GM23338 (cell line): Measurements from ENCODE around the gene GDPD4. TPM values are rescaled to one million over a fixed set of nuclear protein-coding genes. Genes with fewer than 3 reads are reported as not detected.

Experiments
- ATAC-seq: fragments of 200-7000 bp; cut with Tn5 transposase; 3 replicates; pipeline ENCODE4 v1.9.1; 2020
- DNase-seq: peaks from one replicate; pipeline ENCODE4 v3.0.0-alpha.2; 2015; ENCODE audit warnings: low spot score
- H2AFZ ChIP-seq: fragments of 200-600 bp; sonication (generic); 2 replicates; pipeline ENCODE4 v1.8.0; 2016; ENCODE audit warnings: antibody characterized with exemption, mild to moderate bottlenecking, moderate library complexity
- H3F3A ChIP-seq: fragments of 200-600 bp; sonication (generic); replicated peaks from 2 replicates; pipeline ENCODE4 v1.8.0; 2017; ENCODE audit warnings: antibody characterized with exemption, mixed run types, low read depth
- H3K27ac ChIP-seq: fragments of 200-600 bp; sonication (generic); 2 replicates; pipeline ENCODE4 v1.6.1; 2016; ENCODE audit warnings: low read depth
- H3K27me3 ChIP-seq: fragments of 200-600 bp; sonication (generic); 2 replicates; pipeline ENCODE4 v1.8.0; 2016; ENCODE audit warnings: mild to moderate bottlenecking, mixed run types, moderate library complexity; ENCODE audit not compliant: insufficient read depth
- H3K36me3 ChIP-seq: fragments of 200-600 bp; sonication (generic); 2 replicates; pipeline ENCODE4 v1.8.0; 2016; ENCODE audit warnings: mild to moderate bottlenecking; ENCODE audit not compliant: insufficient read depth
- H3K4me1 ChIP-seq: fragments of 200-600 bp; sonication (generic); 2 replicates; pipeline ENCODE4 v1.8.0; 2016; ENCODE audit warnings: mild to moderate bottlenecking, moderate library complexity; ENCODE audit not compliant: insufficient read depth
- H3K4me2 ChIP-seq: fragments of 200-600 bp; sonication (generic); 2 replicates; pipeline ENCODE4 v1.7.1; 2017; ENCODE audit warnings: mixed run types
- H3K4me3 ChIP-seq: fragments of 200-600 bp; sonication (generic); 2 replicates; pipeline ENCODE4 v1.6.1; 2016; ENCODE audit warnings: mixed run types
- H3K79me2 ChIP-seq: fragments of 200-600 bp; sonication (generic); replicated peaks from 2 replicates; pipeline ENCODE4 v1.8.0; 2017; ENCODE audit warnings: mild to moderate bottlenecking; ENCODE audit not compliant: insufficient read depth
- H3K9me2 ChIP-seq: fragments of 200-600 bp; sonication (generic); 2 replicates; pipeline ENCODE4 v1.8.0; 2017; ENCODE audit not compliant: insufficient read depth
- H4K20me1 ChIP-seq: fragments of 200-600 bp; sonication (generic); replicated peaks from 2 replicates; pipeline ENCODE4 v1.8.0; 2017; ENCODE audit warnings: mild to moderate bottlenecking; ENCODE audit not compliant: insufficient read depth
- H3K27ac Mint-ChIP-seq: 2 replicates; pipeline ENCODE4 v1.8.0; 2020; ENCODE audit warnings: inconsistent platforms, mild to moderate bottlenecking, moderate library complexity, mixed read lengths
- H3K27me3 Mint-ChIP-seq: 3 replicates; pipeline ENCODE4 v1.8.0; 2022; ENCODE audit warnings: low read depth, mild to moderate bottlenecking, moderate library complexity, mixed read lengths, inconsistent platforms; ENCODE audit not compliant: insufficient read depth, poor library complexity
- H3K36me3 Mint-ChIP-seq: 3 replicates; pipeline ENCODE4 v1.8.0; 2021; ENCODE audit warnings: low read depth, mild to moderate bottlenecking, inconsistent platforms, moderate library complexity, mixed read lengths
- H3K4me1 Mint-ChIP-seq: 3 replicates; pipeline ENCODE4 v1.8.0; 2020; ENCODE audit warnings: mild to moderate bottlenecking, inconsistent platforms, mixed read lengths
- H3K4me3 Mint-ChIP-seq: 3 replicates; pipeline ENCODE4 v1.8.0; 2021; ENCODE audit warnings: moderate library complexity, mild to moderate bottlenecking, inconsistent platforms, mixed read lengths
- H3K9me3 Mint-ChIP-seq: 3 replicates; pipeline ENCODE4 v1.8.0; 2020; ENCODE audit warnings: moderate library complexity, mild to moderate bottlenecking, inconsistent platforms, mixed read lengths
- CREB1 ChIP-seq: fragments of 250-450 bp; sonication (Bioruptor Pico); IDR thresholded peaks from 2 replicates; pipeline ENCODE4 v1.5.0; 2020; ENCODE audit warnings: low read depth, mild to moderate bottlenecking, moderate library complexity
- ETS1 ChIP-seq: IDR thresholded peaks from 2 replicates; pipeline ENCODE4 v1.6.1; 2016; ENCODE audit warnings: antibody characterized with exemption
- EZH2 ChIP-seq: fragments of 200-600 bp; sonication (generic); IDR thresholded peaks from one replicate; pipeline ENCODE4 v1.8.0; 2017; ENCODE audit warnings: antibody characterized with exemption, mild to moderate bottlenecking, low read depth; ENCODE audit not compliant: unreplicated experiment
- EZH2phosphoT487 ChIP-seq: fragments of 200-600 bp; sonication (generic); IDR thresholded peaks from one replicate; pipeline ENCODE4 v1.8.1; 2018; ENCODE audit warnings: antibody characterized with exemption; ENCODE audit not compliant: unreplicated experiment
- JUNB ChIP-seq: IDR thresholded peaks from one replicate; pipeline ENCODE4 v1.6.1; 2016; ENCODE audit warnings: antibody characterized with exemption; ENCODE audit not compliant: unreplicated experiment
- STAT1 ChIP-seq: IDR thresholded peaks from one replicate; pipeline ENCODE4 v1.6.1; 2016; ENCODE audit warnings: antibody characterized with exemption; ENCODE audit not compliant: unreplicated experiment
- ZNF114 ChIP-seq: fragments of 250-450 bp; sonication (Bioruptor Pico); IDR thresholded peaks from 2 replicates; pipeline ENCODE4 v1.5.0; 2020; ENCODE audit warnings: mild to moderate bottlenecking, moderate library complexity
- ZNF462 ChIP-seq: fragments of 250-450 bp; sonication (Bioruptor Pico); IDR thresholded peaks from 2 replicates; pipeline ENCODE4 v1.5.0; 2020; ENCODE audit warnings: mild to moderate bottlenecking, moderate library complexity
- polyA plus RNA-seq: library from polyadenylated mRNA; unstranded; fragments of >200 nt; fragmentation: Nextera tagmentation; extraction: Ambion mirVana; gene quantifications from 2 replicates; pipeline ENCODE4 v1.2.1, GENCODE V29; 2016
- total RNA-seq: library from RNA; depleted of rRNA; stranded (reverse); fragments of >200 nt; shearing (Covaris generic); gene quantifications from 2 replicates; pipeline ENCODE4 v1.2.3, GENCODE V29; 2014

GDPD4 gene
- total and polyA plus RNA-seq, 2 experiments from 2014 or later = not detected

DNA sequence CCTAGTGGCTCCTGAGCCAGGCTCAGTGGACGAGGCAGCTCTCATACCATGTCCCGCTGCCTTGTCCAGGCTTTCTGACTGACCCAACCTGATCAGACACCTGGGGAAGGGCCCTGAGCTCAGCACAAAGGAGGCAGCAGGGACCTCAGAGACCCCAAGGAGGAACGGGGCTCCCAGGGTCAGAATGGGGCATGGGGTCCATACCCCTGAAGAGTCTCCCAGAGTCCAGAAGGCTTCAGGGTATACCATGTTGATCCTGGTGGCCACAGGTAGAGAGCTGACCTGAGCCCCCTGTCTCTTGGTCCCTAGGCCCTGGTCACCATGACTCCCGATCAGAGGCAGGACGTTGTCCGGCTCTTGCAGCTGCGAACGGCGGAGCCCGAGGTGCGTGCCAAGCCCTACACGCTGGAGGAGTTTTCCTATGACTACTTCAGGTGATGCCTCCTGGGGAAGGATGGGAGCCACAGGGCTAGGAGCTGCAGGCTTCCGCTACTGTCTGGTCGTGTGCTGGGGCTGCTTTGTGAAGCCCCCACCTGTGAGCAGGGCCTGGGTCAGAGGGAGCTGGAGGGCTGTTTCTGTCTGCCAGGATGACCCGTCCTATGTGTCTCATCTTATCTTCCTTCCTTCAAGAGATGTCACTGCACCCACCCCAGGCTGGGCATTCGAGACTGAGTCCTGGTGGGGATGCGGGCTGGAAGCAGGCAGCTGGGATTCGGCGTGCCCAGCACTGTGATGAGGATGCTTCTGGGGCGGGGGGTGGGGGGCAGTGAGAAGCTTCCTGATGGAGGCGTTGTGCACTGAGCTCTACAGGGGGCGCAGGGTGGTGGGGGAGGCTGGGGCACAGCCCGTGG is 99.3 kb downstream of the GDPD4 start:
- no peak overlapping the region for H3K4me3 Mint-ChIP-seq
- Histone ChIP-seq H2AFZ (no peak overlapping the region), H3K27ac (no peak overlapping the region), H3K4me2 (no peak overlapping the region), H4K20me1 (no peaks in the 10 kb centered on the region), H3K4me3 (no peak overlapping the region), H3K36me3 (no peaks in the 10 kb centered on the region), H3K79me2 (no peaks in the 10 kb centered on the region), H3K9me2 (no peaks in the 10 kb centered on the region), H3K4me1 (no peaks in the 10 kb centered on the region), H3F3A (no peaks in the 10 kb centered on the region), H3K27me3 (no peaks in the 10 kb centered on the region)
- ATAC-seq (no peak), DNase-seq (no peak)
- H3K36me3 Mint-ChIP-seq = no peaks in the 10 kb centered on the region; the same call in 2 of the 3 replicates
- H3K27ac Mint-ChIP-seq = no peak overlapping the region
- TF ChIP-seq ETS1 (no peak), EZH2 (no peak), ZNF114 (no peak)
- H3K27me3 Mint-ChIP-seq = peaks cover 13% of the 10 kb centered on the region
- peaks cover 8% of the 10 kb centered on the region; the same call in 2 of the 3 replicates for H3K4me1 Mint-ChIP-seq
- H3K9me3 Mint-ChIP-seq = no peaks in the 10 kb centered on the region

GRCh38 chr11:77201370-77201769 is 100.1 kb downstream of the GDPD4 start:
- DNase-seq (no peak), ATAC-seq (no peak)
- Mint-ChIP-seq H3K9me3 (no peaks in the 10 kb centered on the region), H3K36me3 (no peaks in the 10 kb centered on the region; the same call in 2 of the 3 replicates), H3K27me3 (peaks cover 13% of the 10 kb centered on the region), H3K4me3 (no peak overlapping the region), H3K4me1 (peaks cover 8% of the 10 kb centered on the region; the same call in 2 of the 3 replicates), H3K27ac (no peak overlapping the region)
- Histone ChIP-seq H3K4me1 (no peaks in the 10 kb centered on the region), H3K4me3 (no peak overlapping the region), H3K27ac (no peak overlapping the region), H3K36me3 (no peaks in the 10 kb centered on the region), H2AFZ (no peak overlapping the region), H3K4me2 (no peak overlapping the region), H3F3A (no peaks in the 10 kb centered on the region), H3K79me2 (no peaks in the 10 kb centered on the region), H3K9me2 (no peaks in the 10 kb centered on the region), H4K20me1 (no peaks in the 10 kb centered on the region), H3K27me3 (no peaks in the 10 kb centered on the region)
- TF ChIP-seq ZNF462 (CRISPR knock-in tag) = no peak
- no peak for TF ChIP-seq EZH2
- TF ChIP-seq STAT1 = no peak
- no peak for TF ChIP-seq EZH2phosphoT487
- TF ChIP-seq CREB1 (CRISPR knock-in tag) = no peak
- no peak for TF ChIP-seq JUNB
- no peak for TF ChIP-seq ZNF114
- TF ChIP-seq ETS1 = no peak
